PFSK-1 (cell line): ENCODE results near the gene ANO9.
A peak's percentile ranks its signal among the peaks of the same experiment; 100 is the strongest.

Experiments used
- FOXP2 ChIP-seq: optimal IDR thresholded peaks from 2 replicates; pipeline ENCODE3; 2011; ENCODE audit warnings: borderline replicate concordance, control low read depth, inconsistent platforms; ENCODE audit not compliant: insufficient read depth; ENCODE audit errors: extremely low read length, extremely low read depth
- POLR2AphosphoS5 ChIP-seq: IDR thresholded peaks from 2 replicates; pipeline ENCODE4 v1.6.1; 2012; ENCODE audit warnings: low read depth, mild to moderate bottlenecking, control low read depth, low read length, moderate library complexity
- SIN3A ChIP-seq: IDR thresholded peaks from 2 replicates; pipeline ENCODE4 v1.6.1; 2012; ENCODE audit warnings: mild to moderate bottlenecking, low read length, moderate library complexity, borderline replicate concordance; ENCODE audit not compliant: insufficient read depth
- TAF1 ChIP-seq: IDR thresholded peaks from 2 replicates; pipeline ENCODE4 v1.6.1; 2012; ENCODE audit warnings: low read length, control low read depth, borderline replicate concordance; ENCODE audit not compliant: insufficient read depth
- TF ChIP-seq, protein P1 (sequence below), 2 experiments: IDR thresholded peaks; 2 replicates each; pipeline versions ENCODE4 v1.6.1 to v1.8.0; 2011 to 2012; ENCODE audit warnings: low read depth in 2 of 2, low read length in 2 of 2, control low read depth in 1 of 2, inconsistent platforms in 1 of 2, mild to moderate bottlenecking in 1 of 2, moderate library complexity in 1 of 2; ENCODE audit not compliant: insufficient read depth in 1 of 2

The ANO9 gene

GRCh38 chr11:452916-453527, 11.2 kb upstream of the ANO9 start:
- TF ChIP-seq, protein P1, sequence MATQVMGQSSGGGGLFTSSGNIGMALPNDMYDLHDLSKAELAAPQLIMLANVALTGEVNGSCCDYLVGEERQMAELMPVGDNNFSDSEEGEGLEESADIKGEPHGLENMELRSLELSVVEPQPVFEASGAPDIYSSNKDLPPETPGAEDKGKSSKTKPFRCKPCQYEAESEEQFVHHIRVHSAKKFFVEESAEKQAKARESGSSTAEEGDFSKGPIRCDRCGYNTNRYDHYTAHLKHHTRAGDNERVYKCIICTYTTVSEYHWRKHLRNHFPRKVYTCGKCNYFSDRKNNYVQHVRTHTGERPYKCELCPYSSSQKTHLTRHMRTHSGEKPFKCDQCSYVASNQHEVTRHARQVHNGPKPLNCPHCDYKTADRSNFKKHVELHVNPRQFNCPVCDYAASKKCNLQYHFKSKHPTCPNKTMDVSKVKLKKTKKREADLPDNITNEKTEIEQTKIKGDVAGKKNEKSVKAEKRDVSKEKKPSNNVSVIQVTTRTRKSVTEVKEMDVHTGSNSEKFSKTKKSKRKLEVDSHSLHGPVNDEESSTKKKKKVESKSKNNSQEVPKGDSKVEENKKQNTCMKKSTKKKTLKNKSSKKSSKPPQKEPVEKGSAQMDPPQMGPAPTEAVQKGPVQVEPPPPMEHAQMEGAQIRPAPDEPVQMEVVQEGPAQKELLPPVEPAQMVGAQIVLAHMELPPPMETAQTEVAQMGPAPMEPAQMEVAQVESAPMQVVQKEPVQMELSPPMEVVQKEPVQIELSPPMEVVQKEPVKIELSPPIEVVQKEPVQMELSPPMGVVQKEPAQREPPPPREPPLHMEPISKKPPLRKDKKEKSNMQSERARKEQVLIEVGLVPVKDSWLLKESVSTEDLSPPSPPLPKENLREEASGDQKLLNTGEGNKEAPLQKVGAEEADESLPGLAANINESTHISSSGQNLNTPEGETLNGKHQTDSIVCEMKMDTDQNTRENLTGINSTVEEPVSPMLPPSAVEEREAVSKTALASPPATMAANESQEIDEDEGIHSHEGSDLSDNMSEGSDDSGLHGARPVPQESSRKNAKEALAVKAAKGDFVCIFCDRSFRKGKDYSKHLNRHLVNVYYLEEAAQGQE (IDR thresholded peaks at IDR 0.05; ENCODE audit: insufficient read depth in 1 of 2, low read depth in 2 of 2, low read length in 2 of 2) = no peak
- no peak for TF ChIP-seq FOXP2
- TF ChIP-seq TAF1 = no peak
- TF ChIP-seq POLR2AphosphoS5 = no peak
- no peak for TF ChIP-seq SIN3A

DNA sequence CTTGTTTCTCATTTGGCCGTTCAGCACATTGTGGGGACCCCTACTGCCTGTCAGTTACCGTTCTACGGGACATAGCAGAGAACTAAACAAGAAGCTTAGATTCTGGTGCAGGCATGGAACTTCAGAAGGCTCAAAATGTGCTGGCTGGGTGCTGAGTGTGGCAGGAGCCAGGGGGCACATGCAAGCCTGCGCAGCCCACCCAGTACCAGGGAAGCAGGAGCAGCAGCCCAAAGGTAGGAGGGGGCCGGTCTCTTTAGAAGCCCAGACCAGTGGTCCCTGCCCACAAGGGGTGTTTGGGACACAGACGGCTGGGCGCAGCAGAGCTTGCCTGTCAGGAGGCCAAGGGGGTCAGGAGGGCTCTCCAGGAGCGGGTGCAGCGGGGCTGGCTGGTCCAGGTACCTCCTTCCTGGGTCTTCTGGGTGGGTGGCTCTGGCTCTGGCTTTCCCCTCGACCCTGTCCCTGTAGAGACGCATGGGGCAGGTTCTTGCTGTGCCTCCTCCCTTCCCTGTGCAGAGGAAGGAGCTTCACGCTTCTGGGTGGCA, 10.5 kb upstream of the ANO9 start:
- TF ChIP-seq POLR2AphosphoS5 (no peak), TAF1 (no peak), SIN3A (no peak), FOXP2 (no peak)
- TF ChIP-seq, protein P1 (IDR thresholded peaks at IDR 0.05; ENCODE audit: insufficient read depth in 1 of 2, low read depth in 2 of 2, low read length in 2 of 2) = no peak

DNA sequence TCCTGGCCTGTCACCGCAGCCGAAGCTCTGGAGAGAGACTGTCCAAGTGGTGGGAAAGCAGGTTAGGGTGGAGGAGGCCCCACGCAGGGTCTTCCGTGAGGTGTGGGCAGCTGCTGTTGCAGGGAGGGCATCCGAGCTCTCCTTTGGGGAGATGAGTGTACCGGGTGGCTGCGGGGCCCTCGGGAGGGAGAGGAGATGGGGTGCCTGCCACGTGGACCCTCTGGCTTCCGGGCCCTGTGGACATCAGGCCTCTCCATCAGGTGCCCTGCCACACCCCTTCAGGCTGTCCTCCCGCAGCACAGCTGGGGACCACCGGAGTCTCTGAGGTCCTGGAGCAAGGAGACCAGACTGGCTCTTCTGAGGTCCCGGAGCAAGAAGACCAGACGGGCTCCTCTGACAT, 9.9 kb upstream of the ANO9 start:
- TF ChIP-seq POLR2AphosphoS5 (no peak), FOXP2 (no peak), SIN3A (no peak), TAF1 (no peak)
- TF ChIP-seq, protein P1 (IDR thresholded peaks at IDR 0.05; ENCODE audit: insufficient read depth in 1 of 2, low read depth in 2 of 2, low read length in 2 of 2) = no peak

GRCh38 chr11:450809-451451, 9.1 kb upstream of the ANO9 start:
- TF ChIP-seq, protein P1 (IDR thresholded peaks at IDR 0.05; ENCODE audit: insufficient read depth in 1 of 2, low read depth in 2 of 2, low read length in 2 of 2) = no peak
- no peak for TF ChIP-seq POLR2AphosphoS5
- peak; percentile 71; the same call in 1 of the 2 replicates for TF ChIP-seq SIN3A
- TF ChIP-seq FOXP2 = no peak
- no peak for TF ChIP-seq TAF1
